Suppressor macrophage treated with lipopolysaccharide for 4 hours (primary cell): ENCODE results near the gene HEXD.

Experiments
- DNase-seq: peaks from one replicate; pipeline ENCODE4 v3.0.0-alpha.2; 2020

HEXD gene

GRCh38 chr17:82461827-82462524 lies 43.8 kb downstream of the HEXD start:
- DNase-seq = no peak

GRCh38 chr17:82463391-82463790 lies 45.2 kb downstream of the HEXD start:
- no peak for DNase-seq

- no peak for DNase-seq
These were observed 45.9 kb downstream of the HEXD start for GRCh38 chr17:82463925-82464566.

GRCh38 chr17:82464567-82464929 lies 46.4 kb downstream of the HEXD start:
- DNase-seq = no peak

- DNase-seq = no peak
These were observed 47.0 kb downstream of the HEXD start for GRCh38 chr17:82465023-82465603.

GRCh38 chr17:82468692-82469091 lies 50.5 kb downstream of the HEXD start:
- DNase-seq = no peak

- DNase-seq = no peak
These were observed 51.9 kb downstream of the HEXD start for GRCh38 chr17:82470065-82470464.

GRCh38 chr17:82474223-82475010 lies 56.3 kb downstream of the HEXD start:
- DNase-seq = no peak

GRCh38 chr17:82475458-82475857 lies 57.3 kb downstream of the HEXD start:
- DNase-seq = no peak

- DNase-seq = no peak
These were observed 59.8 kb downstream of the HEXD start for GRCh38 chr17:82477934-82478333.

- DNase-seq = no peak
These were observed 61.5 kb downstream of the HEXD start for GRCh38 chr17:82479602-82480001.

- no peak for DNase-seq
These were observed 62.2 kb downstream of the HEXD start for GRCh38 chr17:82480318-82480717.

- DNase-seq = no peak
These were observed 65.1 kb downstream of the HEXD start for GRCh38 chr17:82483204-82483660.

GRCh38 chr17:82483836-82484235 lies 65.7 kb downstream of the HEXD start:
- DNase-seq = no peak

GRCh38 chr17:82486231-82487094 lies 68.3 kb downstream of the HEXD start:
- DNase-seq = no peak

- no peak for DNase-seq
These were observed 69.8 kb downstream of the HEXD start for GRCh38 chr17:82487910-82488309.

- no peak for DNase-seq
These were observed 71.0 kb downstream of the HEXD start for GRCh38 chr17:82489117-82489516.

GRCh38 chr17:82489851-82490511 lies 71.8 kb downstream of the HEXD start:
- DNase-seq = no peak

GRCh38 chr17:82490512-82491195 lies 72.5 kb downstream of the HEXD start:
- no peak for DNase-seq

GRCh38 chr17:82491196-82491530 lies 73.0 kb downstream of the HEXD start:
- DNase-seq = no peak

GRCh38 chr17:82491533-82491932 lies 73.4 kb downstream of the HEXD start:
- DNase-seq = no peak
